IMR-90 (cell line): Measurements from ENCODE around the gene PRKAB1. TPM values are rescaled to one million over a fixed set of nuclear protein-coding genes. Genes with fewer than 3 reads are reported as not detected.

ENCODE experiments used
- ATAC-seq: fragments of 200-7000 bp; cut with Tn5 transposase; 2 replicates; pipeline ENCODE4 v1.9.1; 2020; ENCODE audit warnings: low read depth, mild to moderate bottlenecking, moderate library complexity
- BruUV-seq: library from RNA; stranded (reverse); fragments of 400-500 nt; replicated peaks from 2 replicates; lab custom pipeline; 2021; lab: Mats Ljungman, UMichigan
- CTCF ChIA-PET: fragments of 300-600 bp; formaldehyde crosslinking; extraction: SDS; loops from one replicate; lab custom pipeline; 2021; ENCODE audit warnings: antibody characterized with exemption; lab: Yijun Ruan, JAX
- POLR2A ChIA-PET: fragments of 300-600 bp; sonication (Branson Sonifier 250); formaldehyde crosslinking; loops from one replicate; lab custom pipeline; 2022; ENCODE audit warnings: antibody characterized with exemption; ENCODE audit not compliant: unreplicated experiment; lab: Charles Lee
- DNase-seq: peaks from one replicate; pipeline ENCODE4 v3.0.0; 2013
- H2AFZ ChIP-seq: replicated peaks from 2 replicates; pipeline ENCODE3; 2013; ENCODE audit warnings: low read length, mild to moderate bottlenecking; ENCODE audit not compliant: poor library complexity
- H2AK5ac ChIP-seq: 2 replicates; pipeline ENCODE4 v1.6.1; 2013; ENCODE audit warnings: low read depth, low read length, inconsistent platforms
- H2AK9ac ChIP-seq: replicated peaks from 2 replicates; pipeline ENCODE3; 2013; ENCODE audit warnings: mild to moderate bottlenecking, low read depth, low read length, moderate library complexity; ENCODE audit not compliant: poor library complexity
- H2BK120ac ChIP-seq: 2 replicates; pipeline ENCODE4 v1.6.1; 2013; ENCODE audit warnings: low read depth, low read length, inconsistent platforms
- H2BK15ac ChIP-seq: 3 replicates; pipeline ENCODE4 v1.6.1; 2013; ENCODE audit warnings: low read depth, low read length, inconsistent platforms
- H2BK20ac ChIP-seq: 2 replicates; pipeline ENCODE4 v1.6.1; 2013; ENCODE audit warnings: low read depth, mild to moderate bottlenecking, inconsistent platforms, low read length, moderate library complexity
- H2BK5ac ChIP-seq: 2 replicates; pipeline ENCODE4 v1.6.1; 2013; ENCODE audit warnings: mild to moderate bottlenecking, low read depth, low read length, inconsistent platforms; ENCODE audit not compliant: poor library complexity, severe bottlenecking
- H3K14ac ChIP-seq: replicated peaks from 2 replicates; pipeline ENCODE4 v1.6.1; 2013; ENCODE audit warnings: low read depth, low read length, inconsistent platforms
- H3K18ac ChIP-seq: 2 replicates; pipeline ENCODE4 v1.6.1; 2013; ENCODE audit warnings: low read depth, low read length, control low read depth
- H3K23ac ChIP-seq: 2 replicates; pipeline ENCODE4 v1.6.1; 2013; ENCODE audit warnings: low read depth, low read length, inconsistent platforms
- H3K27ac ChIP-seq: 2 replicates; pipeline ENCODE4 v1.5.1; 2013; ENCODE audit warnings: mild to moderate bottlenecking, control low read depth, low read length; ENCODE audit not compliant: insufficient read depth
- H3K27me3 ChIP-seq: 2 replicates; pipeline ENCODE4 v1.6.1; 2013; ENCODE audit warnings: low read length; ENCODE audit not compliant: control insufficient read depth, insufficient read depth
- H3K36me3 ChIP-seq: 2 replicates; pipeline ENCODE4 v1.6.1; 2013; ENCODE audit warnings: low read length, mixed read lengths; ENCODE audit not compliant: control insufficient read depth, insufficient read depth
- H3K4ac ChIP-seq: 2 replicates; pipeline ENCODE4 v1.6.1; 2013; ENCODE audit warnings: low read depth, low read length, inconsistent platforms
- H3K4me1 ChIP-seq: 2 replicates; pipeline ENCODE4 v1.6.1; 2013; ENCODE audit warnings: low read length, mixed read lengths; ENCODE audit not compliant: control insufficient read depth, insufficient read depth
- H3K4me2 ChIP-seq: 2 replicates; pipeline ENCODE4 v1.6.1; 2013; ENCODE audit warnings: low read depth, mild to moderate bottlenecking, control low read depth, low read length, moderate library complexity
- H3K4me3 ChIP-seq: 2 replicates; pipeline ENCODE4 v1.5.1; 2013; ENCODE audit warnings: low read depth, mild to moderate bottlenecking, control low read depth, low read length, moderate library complexity; ENCODE audit not compliant: insufficient read depth
- H3K56ac ChIP-seq: 2 replicates; pipeline ENCODE4 v1.6.1; 2013; ENCODE audit warnings: low read length, inconsistent platforms; ENCODE audit not compliant: insufficient read depth; ENCODE audit errors: extremely low read depth
- H3K79me1 ChIP-seq, 2 experiments: 2 replicates each; pipeline ENCODE4 v1.6.1; 2013; ENCODE audit warnings: low read length in 2 of 2, inconsistent platforms in 1 of 2, low read depth in 1 of 2
- H3K9ac ChIP-seq: 2 replicates; pipeline ENCODE4 v1.6.1; 2013; ENCODE audit warnings: low read depth, low read length, control low read depth
- H3K9me1 ChIP-seq: 2 replicates; pipeline ENCODE4 v1.6.1; 2013; ENCODE audit warnings: low read length, inconsistent platforms; ENCODE audit not compliant: insufficient read depth
- H3K9me3 ChIP-seq: 2 replicates; pipeline ENCODE4 v1.6.1; 2013; ENCODE audit warnings: low read length; ENCODE audit not compliant: control insufficient read depth, insufficient read depth
- H4K20me1 ChIP-seq: 2 replicates; pipeline ENCODE4 v1.6.1; 2013; ENCODE audit warnings: low read length, inconsistent platforms; ENCODE audit not compliant: insufficient read depth
- H4K5ac ChIP-seq: 2 replicates; pipeline ENCODE4 v1.6.1; 2013; ENCODE audit warnings: mild to moderate bottlenecking, low read depth, low read length, control low read depth
- H4K8ac ChIP-seq, 2 experiments: 2 replicates each; pipeline ENCODE4 v1.6.1; 2013; ENCODE audit warnings: low read depth in 2 of 2, low read length in 2 of 2, control low read depth in 1 of 2, inconsistent platforms in 1 of 2
- H4K91ac ChIP-seq: 2 replicates; pipeline ENCODE4 v1.6.1; 2013; ENCODE audit warnings: low read depth, low read length, inconsistent platforms; ENCODE audit not compliant: insufficient read depth
- POLR2A ChIP-seq: IDR thresholded peaks from 2 replicates; pipeline ENCODE4 v1.6.1; 2012; ENCODE audit warnings: mild to moderate bottlenecking, low read depth, low read length
- RFX5 ChIP-seq: IDR thresholded peaks from 2 replicates; pipeline ENCODE4 v1.8.0; 2012; ENCODE audit warnings: low read depth, mild to moderate bottlenecking, low read length, moderate library complexity
- WGBS, 2 experiments: methylation state at CpG; one replicate each; pipeline versions ENCODE4 v1.1.5 to v1.1.7; 2013; ENCODE audit warnings: missing lambda C conversion rate in 2 of 2; ENCODE audit not compliant: insufficient read length in 1 of 2; ENCODE audit errors: extremely low coverage in 2 of 2; 5-methylcytosine and 5-hydroxymethylcytosine counted together
- dilution Hi-C: fragments of 300-500 bp; cut with HindIII; formaldehyde crosslinking; loops from one replicate; pipeline ENCODE4 v1.14.3; 2018; ENCODE audit warnings: low sequenced_read_pairs; ENCODE audit not compliant: unreplicated experiment
- in situ Hi-C: fragments of 300-500 bp; cut with MboI; formaldehyde crosslinking; loops from 3 replicates; pipeline ENCODE4 v1.14.3; 2019; ENCODE audit warnings: low sequenced_read_pairs, inconsistent platforms, mixed read lengths
- intact Hi-C: fragments of 100-400 bp; cut with micrococcal nuclease; formaldehyde crosslinking; loops from 2 replicates; pipeline ENCODE4 v1.10.0; 2022
- polyA plus RNA-seq, 3 experiments: library from polyadenylated mRNA; depleted of rRNA; stranded (reverse); fragments of >200 nt; gene quantifications; 2 replicates each; pipeline ENCODE4 v1.2.3, GENCODE V29; 2012; ENCODE audit warnings: low replicate concordance in 1 of 3
- total RNA-seq: library from RNA; depleted of rRNA; stranded (reverse); fragments of >200 nt; gene quantifications from 2 replicates; pipeline ENCODE4 v1.2.3, GENCODE V29; 2012
- TF ChIP-seq, protein P1 (sequence below): conservative IDR thresholded peaks from 2 replicates; pipeline ENCODE4 v1.5.1; 2012; ENCODE audit warnings: mild to moderate bottlenecking, low read depth, low read length, improper control_type of control experiment

PRKAB1 gene
- total and polyA plus RNA-seq, 2 of the 4 experiments (the other 2 are of a cell fraction), result 9.7 to 19.3 TPM

DNA sequence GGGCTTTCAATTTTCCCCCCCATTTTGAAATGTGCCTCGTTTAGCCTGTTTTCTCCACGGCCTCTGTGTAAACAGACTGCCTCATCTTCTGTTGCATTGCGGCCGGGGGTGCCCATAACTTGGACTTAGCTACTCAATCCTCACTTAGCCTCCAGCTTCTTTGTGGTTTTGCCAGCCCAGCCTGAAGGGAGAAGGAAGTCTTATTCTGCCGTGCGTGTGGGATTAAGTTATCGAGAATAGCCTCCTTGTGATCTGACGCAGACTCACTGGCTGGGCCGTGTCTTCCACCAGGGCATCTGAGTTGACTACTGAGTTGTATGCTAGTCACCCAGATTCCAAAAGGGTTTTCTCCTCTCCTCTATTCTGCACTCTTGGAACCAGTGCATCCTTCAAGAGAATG is 8.1 kb downstream of the PRKAB1 start:
- no peak overlapping the region for H3K14ac ChIP-seq
- 80% methylated on average over 1 of the region's 9 CpGs; no CpG with 5 or more reads in 1 of the 2 experiments for WGBS, 2 experiments
- H3K4ac ChIP-seq, result no peak overlapping the region
- no peak overlapping the region for H3K56ac ChIP-seq
- TF ChIP-seq RFX5, result no peak
- TF ChIP-seq, protein P1, sequence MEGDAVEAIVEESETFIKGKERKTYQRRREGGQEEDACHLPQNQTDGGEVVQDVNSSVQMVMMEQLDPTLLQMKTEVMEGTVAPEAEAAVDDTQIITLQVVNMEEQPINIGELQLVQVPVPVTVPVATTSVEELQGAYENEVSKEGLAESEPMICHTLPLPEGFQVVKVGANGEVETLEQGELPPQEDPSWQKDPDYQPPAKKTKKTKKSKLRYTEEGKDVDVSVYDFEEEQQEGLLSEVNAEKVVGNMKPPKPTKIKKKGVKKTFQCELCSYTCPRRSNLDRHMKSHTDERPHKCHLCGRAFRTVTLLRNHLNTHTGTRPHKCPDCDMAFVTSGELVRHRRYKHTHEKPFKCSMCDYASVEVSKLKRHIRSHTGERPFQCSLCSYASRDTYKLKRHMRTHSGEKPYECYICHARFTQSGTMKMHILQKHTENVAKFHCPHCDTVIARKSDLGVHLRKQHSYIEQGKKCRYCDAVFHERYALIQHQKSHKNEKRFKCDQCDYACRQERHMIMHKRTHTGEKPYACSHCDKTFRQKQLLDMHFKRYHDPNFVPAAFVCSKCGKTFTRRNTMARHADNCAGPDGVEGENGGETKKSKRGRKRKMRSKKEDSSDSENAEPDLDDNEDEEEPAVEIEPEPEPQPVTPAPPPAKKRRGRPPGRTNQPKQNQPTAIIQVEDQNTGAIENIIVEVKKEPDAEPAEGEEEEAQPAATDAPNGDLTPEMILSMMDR, result no peak
- no peak for TF ChIP-seq POLR2A
- ChIA-PET POLR2A (no interaction called here), CTCF (interaction anchor here (0.8 kb wide), 1 partner anchor 9 kb away, joined by 4 read pairs; the partner anchor contains the start of gene PRKAB1)
- no peak overlapping the region for H2BK5ac ChIP-seq
- no peak overlapping the region for H2AK5ac ChIP-seq
- no peak overlapping the region for H3K9ac ChIP-seq
- H4K5ac ChIP-seq, result no peak overlapping the region
- no peak overlapping the region for H2AK9ac ChIP-seq
- no peaks in the 10 kb centered on the region; the same call in 1 of the 2 replicates for H3K9me1 ChIP-seq
- dilution Hi-C loops (no loop called here), in situ Hi-C loops (no loop called here), intact Hi-C loops (no loop called here)
- no peak overlapping the region for H3K23ac ChIP-seq
- no peak overlapping the region for H2BK120ac ChIP-seq
- H3K36me3 ChIP-seq, result peaks cover 71% of the 10 kb centered on the region
- H2BK20ac ChIP-seq, result no peak overlapping the region
- H3K18ac ChIP-seq, result no peak overlapping the region
- ATAC-seq (no peak), DNase-seq (no peak)
- no peak overlapping the region for H3K27ac ChIP-seq
- no peaks in the 10 kb centered on the region for H3K27me3 ChIP-seq
- no peak overlapping the region for H4K91ac ChIP-seq
- no peak overlapping the region for H2BK15ac ChIP-seq
- H3K9me3 ChIP-seq, result no peaks in the 10 kb centered on the region
- H3K79me1 ChIP-seq, result peaks cover 4 to 9% of the 10 kb centered on the region in 2 experiments; a peak in 2 of 4 replicates
- H3K4me1 ChIP-seq, result no peaks in the 10 kb centered on the region
- no peak overlapping the region for H4K8ac ChIP-seq
- no peak overlapping the region for H2AFZ ChIP-seq
- no TSS peak for BruUV-seq
- H4K20me1 ChIP-seq, result no peaks in the 10 kb centered on the region
- no peak overlapping the region for H3K4me3 ChIP-seq
- H3K4me2 ChIP-seq, result no peak overlapping the region
